HG03565 (cell line): Measurements from ENCODE around the gene CCR7.

ENCODE experiments used
- ATAC-seq: cut with Tn5 transposase; IDR thresholded peaks from one replicate; pipeline ENCODE4 v1.9.1; 2021; ENCODE audit warnings: mild to moderate bottlenecking, moderate library complexity; ENCODE audit not compliant: unreplicated experiment

Gene CCR7

DNA sequence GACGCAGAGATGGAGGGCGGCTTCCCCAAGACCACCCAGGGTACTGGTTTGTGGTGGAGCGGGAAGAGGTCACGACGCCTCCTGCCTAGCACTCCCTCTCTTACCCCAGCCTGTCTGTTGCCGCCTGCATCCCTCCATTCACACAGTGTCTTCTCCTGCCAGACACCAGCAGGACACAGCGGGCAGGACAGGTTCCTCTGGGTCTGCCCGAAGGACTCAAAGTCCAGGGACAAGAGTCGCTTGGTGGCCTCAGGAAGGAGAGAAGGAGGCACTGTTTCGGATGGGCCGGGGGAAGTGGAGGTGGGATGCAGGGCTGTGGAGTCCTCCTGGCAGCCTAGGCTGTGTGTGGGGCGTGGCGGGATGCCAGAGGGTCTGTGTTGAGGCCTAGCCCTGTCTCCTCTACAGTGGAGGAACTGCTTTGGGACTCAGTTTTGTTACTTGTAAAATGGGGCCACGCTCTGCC is 44.2 kb downstream of the CCR7 start:
- no peak for ATAC-seq

DNA sequence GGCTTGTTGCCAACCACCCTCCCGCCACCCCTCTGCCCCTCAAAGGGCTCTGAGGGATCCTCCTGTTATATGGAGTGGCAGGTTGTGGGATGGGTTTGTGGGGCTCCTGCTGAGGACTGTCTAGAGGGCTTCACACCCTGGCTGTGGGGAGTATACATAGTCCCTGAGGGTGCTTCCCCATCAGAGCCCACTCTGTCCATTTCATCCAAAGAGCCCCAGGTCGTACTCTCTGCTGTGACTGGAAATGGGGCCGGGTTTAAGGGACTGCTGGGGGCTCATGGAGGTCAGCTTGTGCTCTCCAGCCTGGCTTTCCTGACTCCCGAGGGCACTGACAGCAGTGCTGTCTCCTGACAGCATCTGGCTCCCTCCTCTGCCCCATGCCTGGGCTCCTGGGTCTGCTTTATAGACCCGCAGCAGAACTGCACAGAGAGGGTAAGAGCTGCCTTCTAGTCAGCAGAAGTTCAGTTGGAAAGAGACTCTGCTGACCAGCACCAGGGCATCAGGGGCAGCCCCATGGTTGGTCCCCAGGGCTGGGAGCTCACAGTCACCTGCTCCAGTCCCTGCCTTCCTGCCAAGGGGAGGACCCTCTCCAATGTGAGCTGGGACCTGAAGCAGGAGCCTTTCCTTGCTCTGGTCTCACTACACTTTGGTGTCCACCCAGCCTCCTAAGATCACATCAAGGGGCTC is 46.0 kb downstream of the CCR7 start:
- ATAC-seq = no peak

DNA sequence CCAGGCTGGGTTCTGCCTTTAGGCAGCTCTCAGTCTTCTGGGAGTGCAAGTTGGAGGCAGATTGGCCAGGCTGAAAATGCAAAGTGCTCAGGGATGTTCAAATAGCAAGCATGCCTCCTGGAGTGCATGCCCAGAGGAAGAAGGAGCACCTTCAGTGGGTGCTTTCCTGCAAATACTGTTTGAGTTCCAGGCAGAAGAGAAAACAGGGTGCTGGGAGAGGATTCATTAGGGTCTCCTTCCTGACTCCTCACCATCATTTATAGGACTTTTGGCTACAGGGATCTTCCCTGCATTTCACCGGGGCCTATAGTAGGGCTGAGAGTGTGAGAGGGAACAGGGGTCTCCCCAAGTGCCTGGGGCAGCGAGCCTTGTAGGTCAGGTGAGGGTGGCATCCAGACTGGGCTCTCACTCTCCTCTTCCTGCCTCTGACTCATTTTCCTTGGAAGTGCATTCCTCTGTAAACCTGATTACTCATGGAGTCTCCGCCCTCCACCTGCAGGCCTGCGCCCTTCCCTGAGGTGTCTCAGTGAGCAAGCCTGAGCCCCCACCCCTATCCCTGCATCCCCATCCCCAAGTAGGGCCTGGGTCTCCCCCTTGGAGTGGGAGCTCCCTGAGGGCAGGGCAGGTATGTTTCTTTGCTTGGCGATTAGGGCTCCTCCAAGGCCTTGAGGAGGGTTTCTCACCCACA is 46.7 kb downstream of the CCR7 start:
- no peak for ATAC-seq

DNA sequence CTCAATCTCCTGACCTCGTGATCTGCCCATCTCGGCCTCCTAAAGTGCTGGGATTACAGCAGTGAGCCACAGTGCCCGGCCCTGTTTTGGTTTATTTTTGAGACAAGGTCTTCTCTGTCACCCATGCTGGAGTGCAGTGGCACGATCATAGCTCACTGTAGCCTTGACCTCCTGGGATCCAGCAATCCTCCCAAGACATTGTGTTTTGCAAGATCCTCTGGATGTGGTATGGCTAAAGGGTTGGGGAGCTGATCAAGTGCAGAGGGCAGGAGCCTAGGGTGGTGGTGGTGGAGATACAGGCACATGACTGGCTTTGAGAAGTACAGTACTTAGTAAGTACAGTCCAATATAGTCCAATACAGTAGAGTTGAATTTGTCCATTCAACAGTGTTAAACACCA is 47.3 kb downstream of the CCR7 start:
- no peak for ATAC-seq

DNA sequence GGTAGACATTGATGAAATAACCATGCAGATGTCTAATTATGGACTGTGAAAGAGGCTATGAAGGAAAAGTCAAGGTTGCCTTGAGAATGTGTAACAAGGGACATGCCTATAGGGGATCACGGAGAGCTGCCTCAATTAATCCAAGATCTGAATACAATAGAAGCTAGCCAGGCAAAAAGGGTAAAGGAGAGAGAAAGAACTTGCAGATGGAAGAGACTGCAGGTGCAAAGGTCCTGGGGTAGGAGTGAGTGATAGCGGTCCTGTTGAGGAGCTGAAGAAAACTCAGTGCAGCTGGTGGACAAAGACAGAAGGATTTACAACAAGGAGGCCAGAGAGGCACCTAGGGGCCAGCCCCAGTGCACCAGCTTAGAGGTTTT is 48.0 kb downstream of the CCR7 start:
- no peak for ATAC-seq

DNA sequence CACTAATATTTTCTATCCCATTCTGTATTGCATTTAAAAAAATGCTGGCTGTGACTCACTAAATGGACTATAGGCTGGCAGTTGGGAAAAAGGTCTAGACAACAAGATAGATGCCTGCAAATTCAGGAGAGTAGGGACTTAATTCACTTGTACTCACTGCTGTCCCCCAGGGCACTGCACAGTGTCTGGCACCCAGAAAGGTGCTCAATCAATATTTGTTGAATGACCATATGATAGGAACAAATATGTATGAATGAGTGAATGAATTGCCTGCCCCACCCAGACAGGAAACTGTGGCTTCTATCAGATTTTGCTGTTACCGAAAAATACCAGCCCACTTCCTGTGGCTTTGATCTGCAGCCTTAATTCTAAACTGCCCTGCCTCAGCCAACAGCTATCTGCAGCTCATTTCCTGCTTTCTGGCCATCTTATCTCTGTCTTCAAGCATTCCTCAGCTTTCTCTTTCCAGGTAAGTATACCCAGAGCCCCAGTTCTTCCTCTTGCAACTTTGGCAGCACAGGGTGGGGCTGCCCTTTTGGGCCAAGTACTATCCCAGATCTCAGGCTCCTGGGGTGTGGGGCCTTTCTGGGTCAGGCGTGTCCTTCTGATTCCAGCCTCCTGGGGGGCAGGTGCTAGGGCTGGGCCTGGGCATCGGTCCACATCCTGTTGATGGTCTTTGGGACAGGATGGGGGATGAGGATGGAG is 48.5 kb downstream of the CCR7 start:
- peak; percentile 48 for ATAC-seq

DNA sequence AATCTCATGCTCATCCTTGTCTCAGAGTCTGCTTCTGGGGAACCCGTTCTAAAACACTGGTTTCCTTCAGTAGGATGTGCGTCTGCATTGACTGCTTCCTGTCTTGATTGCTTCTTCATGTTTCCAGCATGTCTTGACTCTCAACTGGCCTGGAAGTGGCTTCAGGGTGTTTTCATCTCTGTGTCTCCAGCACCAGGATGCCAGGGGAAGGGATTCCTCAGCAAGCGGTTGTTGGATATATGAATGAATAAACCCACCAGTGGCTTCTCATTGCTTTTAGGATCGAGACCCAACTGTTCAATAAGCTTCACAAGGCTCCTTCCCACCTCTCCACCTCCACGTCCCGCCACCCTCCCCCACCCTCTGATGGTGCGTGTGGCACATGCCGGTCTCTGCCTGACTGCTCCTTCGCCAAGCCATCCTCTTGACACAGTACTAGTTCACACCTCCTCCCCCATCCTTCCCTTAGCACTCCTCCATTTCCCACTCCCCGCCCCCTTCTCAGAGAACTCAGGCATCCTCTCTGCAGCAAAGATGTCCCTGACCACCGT is 49.7 kb downstream of the CCR7 start:
- ATAC-seq = no peak

DNA sequence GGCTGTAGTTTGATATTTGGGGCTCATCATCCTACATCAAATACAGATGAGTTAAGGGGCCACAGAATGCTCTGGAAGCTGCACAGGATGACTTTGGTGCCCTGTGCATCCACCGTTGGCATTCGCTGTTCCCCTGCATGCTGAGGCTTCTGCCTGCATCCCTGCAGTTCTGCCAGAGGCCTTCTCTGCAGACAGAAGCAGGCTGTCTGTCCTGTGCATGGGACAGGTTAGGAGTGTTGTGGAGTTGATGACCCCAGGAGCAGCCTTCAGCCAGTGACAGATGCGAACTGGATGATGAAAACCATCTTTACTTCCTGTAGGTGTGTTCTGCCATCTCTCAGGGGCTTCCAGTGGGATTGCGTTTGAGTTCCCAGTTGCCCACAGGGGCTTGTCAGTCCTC is 50.3 kb downstream of the CCR7 start:
- ATAC-seq = no peak

DNA sequence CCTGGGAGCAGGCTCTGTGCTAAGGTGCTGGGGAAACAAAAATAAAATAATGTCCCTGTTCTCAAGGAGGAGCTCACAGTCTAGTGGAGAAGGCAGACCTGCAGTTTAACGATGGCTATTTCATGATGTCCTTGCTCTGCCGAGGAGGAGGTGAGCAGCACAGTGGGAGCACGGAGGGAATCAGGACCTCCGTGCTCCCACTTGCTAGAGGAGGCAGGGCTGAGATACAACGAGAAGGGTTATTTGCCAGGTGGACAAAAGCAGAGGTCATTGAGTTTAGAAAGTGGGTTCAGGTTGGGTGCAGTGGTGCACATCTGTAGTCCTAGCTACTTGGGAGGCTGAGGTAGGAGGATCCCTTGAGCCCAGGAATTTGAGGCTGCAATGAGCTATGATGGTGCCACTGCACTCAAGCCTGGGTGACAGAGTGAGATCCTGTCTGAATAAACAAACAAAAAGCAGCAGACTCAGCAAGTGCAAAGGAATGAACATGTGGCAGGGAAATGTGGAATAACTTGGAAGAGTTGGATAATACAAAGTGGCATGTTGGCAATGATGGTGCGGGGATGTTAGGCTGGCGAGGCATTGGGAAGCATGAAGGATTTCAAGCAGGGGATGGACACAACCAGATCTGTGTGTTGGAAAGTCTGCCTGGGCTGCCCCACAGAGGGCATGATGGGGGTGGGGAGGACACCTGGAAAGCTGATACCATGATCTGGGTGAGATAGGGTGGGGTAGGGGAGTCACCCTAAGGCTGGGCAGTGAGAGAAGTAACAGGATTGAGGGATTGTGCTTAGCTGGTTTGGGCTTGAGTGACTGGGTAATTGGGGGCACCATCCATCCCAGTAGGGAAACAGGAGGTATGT is 51.0 kb downstream of the CCR7 start:
- ATAC-seq = no peak

DNA sequence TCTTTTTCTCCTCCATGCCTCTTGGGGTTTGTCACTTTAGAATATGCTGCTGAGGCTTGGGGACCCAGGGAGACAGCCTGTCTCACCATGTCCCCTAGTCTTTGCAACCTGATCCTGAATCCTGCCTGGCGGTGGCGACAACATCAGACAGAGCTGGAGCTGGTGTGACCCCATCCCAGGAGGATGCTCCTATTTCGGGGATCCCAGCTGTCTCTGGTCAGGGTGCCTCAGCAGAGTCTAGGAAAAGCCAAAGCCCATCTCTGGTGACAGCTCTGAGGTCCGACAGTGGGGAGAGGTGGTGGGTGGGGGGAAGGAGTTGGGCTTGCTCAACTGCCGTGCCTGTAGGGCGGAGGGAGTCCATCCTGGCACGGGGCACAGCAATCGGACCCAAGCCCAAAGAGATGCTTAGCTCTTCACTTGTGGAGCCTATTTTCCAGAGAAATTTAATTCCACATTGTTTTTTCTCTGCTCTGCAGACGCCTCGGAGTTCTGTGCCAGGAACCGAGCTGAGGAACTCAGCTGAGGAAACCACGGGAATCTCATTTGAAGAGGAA is 53.5 kb downstream of the CCR7 start:
- no peak for ATAC-seq

DNA sequence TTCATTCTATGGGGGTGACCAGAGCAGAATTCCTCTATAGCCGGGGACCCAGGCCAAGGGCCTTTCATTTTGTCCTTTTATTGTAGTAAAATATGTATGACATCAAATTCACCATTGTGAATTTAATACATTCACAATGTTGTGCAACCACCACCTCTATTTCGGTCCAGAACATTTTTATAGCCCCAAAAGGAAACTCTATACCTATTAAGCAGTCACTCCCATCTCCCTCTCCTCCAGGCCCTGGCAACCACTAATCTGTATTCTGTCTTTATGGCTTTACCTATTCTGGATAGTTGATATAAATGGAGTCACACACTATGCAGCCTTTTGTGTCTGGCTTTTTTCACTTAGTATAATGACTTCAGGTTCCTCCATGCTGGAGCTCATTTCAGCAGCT is 54.1 kb downstream of the CCR7 start:
- ATAC-seq = no peak

DNA sequence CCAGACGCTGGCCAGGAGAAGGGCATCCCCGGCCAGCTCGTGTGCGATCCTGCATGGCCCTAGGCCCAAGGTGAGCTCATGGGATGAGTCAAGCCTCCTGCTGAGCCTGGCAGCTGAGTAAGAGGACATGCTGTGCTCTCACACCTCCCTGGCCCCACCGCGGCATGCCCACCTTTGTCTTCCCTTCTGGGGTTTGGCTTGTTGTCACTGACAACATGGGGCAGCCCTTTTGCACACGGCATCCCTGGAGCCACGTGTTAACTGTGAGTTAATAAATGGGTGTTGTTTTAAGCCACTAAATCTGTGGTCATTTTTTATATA is 55.0 kb downstream of the CCR7 start:
- ATAC-seq = no peak

DNA sequence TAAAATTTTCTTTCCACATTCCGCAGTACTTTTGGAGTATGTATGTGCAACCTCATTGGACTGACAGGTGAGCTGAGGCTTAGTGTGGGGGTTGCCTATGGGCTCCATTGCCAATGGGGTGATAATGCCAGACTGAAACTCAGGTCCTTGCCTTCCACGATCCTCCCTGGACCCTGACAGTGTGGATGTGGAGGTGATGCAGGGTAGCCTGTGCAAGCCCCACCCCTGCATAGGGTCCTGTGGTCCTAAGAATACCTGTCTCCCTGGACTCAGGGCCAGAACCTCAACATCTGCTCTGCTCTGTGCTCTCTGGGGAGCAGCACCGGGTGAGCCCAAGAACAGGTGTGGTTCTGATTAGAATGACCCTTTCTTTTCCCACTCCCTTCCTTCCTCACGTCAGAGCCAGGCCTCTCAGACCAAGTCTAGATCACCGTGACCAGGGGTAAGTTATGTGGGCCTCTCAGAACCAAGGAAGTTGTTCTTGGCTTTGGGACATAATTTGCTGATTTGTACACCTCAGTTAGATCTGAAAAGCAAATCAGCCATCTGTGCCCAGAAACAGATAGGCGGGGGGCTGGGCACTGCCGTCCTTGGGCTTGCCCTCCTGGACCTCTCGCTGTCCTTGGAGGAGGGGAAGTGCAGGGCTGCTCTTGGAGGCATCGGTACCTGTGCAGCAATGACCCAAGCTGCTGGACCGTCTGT is 55.5 kb downstream of the CCR7 start:
- ATAC-seq = no peak

DNA sequence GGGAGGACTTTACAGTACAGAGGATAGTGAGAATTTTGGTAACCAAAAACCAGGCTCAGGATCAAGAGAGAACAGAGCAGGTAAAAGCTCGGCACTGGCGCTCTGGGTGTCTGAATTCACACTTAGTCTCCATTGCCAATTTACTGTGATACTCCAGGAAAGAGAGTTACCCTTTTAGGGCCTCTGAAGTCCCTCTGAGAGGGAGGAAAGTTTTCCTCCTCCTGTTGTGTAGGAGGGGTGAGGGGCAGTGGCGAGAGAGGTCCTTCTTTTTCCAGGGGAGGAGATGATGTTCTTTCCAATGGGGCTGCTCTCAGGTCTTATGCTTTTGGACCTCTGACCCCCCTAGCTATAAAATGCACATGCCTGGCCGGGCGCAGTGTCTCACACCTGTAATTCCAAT is 58.5 kb downstream of the CCR7 start:
- ATAC-seq = no peak
